Stimulated activated naive B cell treated with anti-CD40 and anti-IgM and Interleukin-4, amounts not matched to agents 10 μg/mL and 1 μg/mL and 100 μg/mL, for 72 hours (primary cell): Measurements from ENCODE around the gene GNPTAB.
"Not testable (repeated sequence)": the region's sequence is repeated elsewhere in the genome, so short reads cannot be mapped to it uniquely, and the experiment has no call there.

ENCODE experiments used
- ATAC-seq, 2 donors: fragments of 150-1000 bp; cut with Tn5 transposase; replicated peaks; 2 replicates each; pipeline ENCODE4 v1.10.0; 2021; ENCODE audit warnings: moderate library complexity in 1 of 2
- DNase-seq: peaks from one replicate; pipeline ENCODE4 v3.0.0; 2021
- H3K27ac Mint-ChIP-seq: one replicate; pipeline ENCODE4 v1.8.0; 2022; ENCODE audit warnings: mild to moderate bottlenecking, mixed read lengths
- H3K27me3 Mint-ChIP-seq, 2 donors: one replicate each; pipeline ENCODE4 v1.8.0; 2022; ENCODE audit warnings: mixed read lengths in 2 of 2
- H3K36me3 Mint-ChIP-seq, 2 donors: one replicate each; pipeline ENCODE4 v1.8.0; 2022; ENCODE audit warnings: mixed read lengths in 2 of 2, mild to moderate bottlenecking in 1 of 2
- H3K4me1 Mint-ChIP-seq, 2 donors: one replicate each; pipeline ENCODE4 v1.8.0; 2022; ENCODE audit warnings: mixed read lengths in 2 of 2, mild to moderate bottlenecking in 1 of 2
- H3K4me3 Mint-ChIP-seq, 2 donors: one replicate each; pipeline ENCODE4 v1.8.0; 2022; ENCODE audit warnings: mild to moderate bottlenecking in 2 of 2, mixed read lengths in 2 of 2, moderate library complexity in 1 of 2
- H3K9me3 Mint-ChIP-seq, 2 donors: one replicate each; pipeline ENCODE4 v1.8.0; 2022; ENCODE audit warnings: mixed read lengths in 2 of 2, mild to moderate bottlenecking in 1 of 2

Gene GNPTAB

DNA sequence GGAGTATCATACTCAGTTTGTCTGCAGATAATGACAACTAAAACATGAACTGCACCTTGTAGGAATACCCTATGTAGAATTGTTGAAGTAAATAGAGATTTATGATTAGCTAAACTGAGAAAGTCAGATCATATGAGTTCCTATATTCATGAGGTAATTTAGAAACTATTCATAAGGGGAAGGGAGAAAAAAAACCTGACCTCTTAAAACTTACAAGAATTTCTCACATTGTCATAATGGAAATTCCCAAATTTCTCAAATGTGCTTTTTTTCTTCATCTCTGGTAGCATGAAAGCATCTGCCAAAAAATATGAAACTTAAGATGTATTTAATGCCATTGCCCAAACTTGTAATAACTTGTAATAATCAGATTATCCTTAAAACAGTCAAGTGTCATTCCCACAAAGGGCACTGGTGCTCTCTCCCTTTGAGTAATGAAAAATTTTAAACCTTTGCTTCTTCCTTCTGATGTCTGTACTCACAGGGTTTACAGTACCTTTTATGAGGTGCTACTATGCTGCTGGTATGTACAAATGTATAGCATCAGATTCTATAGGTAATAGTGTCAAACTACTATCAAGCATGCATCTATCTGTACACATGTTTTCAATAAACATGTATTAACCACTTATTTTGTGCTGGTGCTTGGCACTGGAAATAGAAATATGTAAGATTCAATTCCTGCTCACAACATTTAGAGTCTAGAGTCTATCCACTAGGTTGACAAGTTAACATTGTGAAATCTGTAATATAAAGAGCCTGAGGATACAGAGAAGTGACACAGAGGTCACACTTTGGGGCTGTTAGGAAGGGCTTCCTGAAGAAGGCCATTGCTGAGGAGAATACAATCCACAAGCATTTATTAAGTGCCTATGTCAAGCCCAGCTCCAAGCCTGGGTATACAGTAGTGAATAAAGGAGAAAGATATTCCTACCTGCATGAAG lies 29.2 kb upstream of the GNPTAB start:
- ATAC-seq: peak; percentile 70 to 71
- H3K9me3 Mint-ChIP-seq: peaks cover under 1 to 7% of the 10 kb centered on the region in 2 donors
- H3K4me1 Mint-ChIP-seq: peaks cover 30 to 36% of the 10 kb centered on the region in 2 donors
- H3K36me3 Mint-ChIP-seq: peaks cover 4 to 7% of the 10 kb centered on the region in 2 donors
- DNase-seq: no peak
- H3K27ac Mint-ChIP-seq: peak overlapping the region; percentile 85
- H3K4me3 Mint-ChIP-seq: peak overlapping the region in 1 of 2 donors; percentile 13
- H3K27me3 Mint-ChIP-seq: peaks cover 2 to 3% of the 10 kb centered on the region in 2 donors

DNA sequence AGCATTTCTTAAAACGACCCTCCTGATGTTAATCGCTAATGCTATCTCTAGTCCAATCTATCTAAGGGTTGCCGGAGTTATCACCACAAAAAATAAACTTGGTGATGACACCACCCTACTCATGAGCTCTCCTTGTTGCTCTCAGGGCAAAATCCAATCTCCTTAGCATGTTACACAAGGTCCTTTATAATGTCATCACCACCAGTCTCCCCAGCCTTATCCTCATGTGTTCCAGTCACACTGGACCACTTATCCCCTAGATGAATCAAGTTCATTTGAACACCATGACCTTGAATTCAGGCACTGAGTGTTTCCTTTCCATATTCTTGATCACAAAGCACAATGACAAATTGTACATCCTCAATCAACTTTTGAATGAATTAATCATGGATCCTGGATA lies 27.6 kb upstream of the GNPTAB start:
- H3K9me3 Mint-ChIP-seq: peaks cover 3 to 5% of the 10 kb centered on the region in 2 donors
- DNase-seq (no peak), ATAC-seq (no peak)
- H3K4me3 Mint-ChIP-seq: no peak overlapping the region
- H3K27ac Mint-ChIP-seq: no peak overlapping the region
- H3K4me1 Mint-ChIP-seq: peaks cover 39 to 46% of the 10 kb centered on the region in 2 donors
- no peaks in the 10 kb centered on the region for H3K27me3 Mint-ChIP-seq
- H3K36me3 Mint-ChIP-seq: peaks cover 3 to 5% of the 10 kb centered on the region in 2 donors

DNA sequence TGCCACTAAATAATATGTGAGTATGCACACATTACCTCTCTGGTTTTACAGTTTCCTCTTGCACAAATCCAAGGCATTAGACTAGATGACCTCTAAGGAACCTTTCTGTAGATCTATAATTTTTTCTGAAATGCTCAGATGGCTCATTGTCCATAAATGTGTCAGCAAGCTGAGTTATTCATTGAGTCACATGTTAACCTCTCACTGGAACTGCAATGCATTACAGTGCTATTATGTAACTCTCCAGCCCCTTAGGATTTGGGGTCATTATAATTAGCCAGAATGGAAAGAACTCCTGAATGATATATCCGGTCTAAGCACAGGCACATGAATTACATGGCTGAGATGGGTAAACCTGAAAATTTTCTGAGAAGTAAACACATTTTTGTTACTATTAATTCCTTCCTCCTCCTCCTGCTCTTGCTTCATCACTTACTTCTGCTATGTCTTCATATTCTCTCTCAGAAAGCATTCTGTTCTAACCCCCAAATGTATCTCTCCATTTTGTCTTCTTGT lies 26.3 kb upstream of the GNPTAB start:
- Mint-ChIP-seq H3K9me3 (peaks cover 3 to 5% of the 10 kb centered on the region in 2 donors), H3K27ac (no peak overlapping the region), H3K36me3 (peaks cover 3 to 5% of the 10 kb centered on the region in 2 donors), H3K4me3 (no peak overlapping the region), H3K27me3 (no peaks in the 10 kb centered on the region), H3K4me1 (peaks cover 36 to 46% of the 10 kb centered on the region in 2 donors)
- peak in 1 of 2 donors; percentile 26 for ATAC-seq
- no peak for DNase-seq

DNA sequence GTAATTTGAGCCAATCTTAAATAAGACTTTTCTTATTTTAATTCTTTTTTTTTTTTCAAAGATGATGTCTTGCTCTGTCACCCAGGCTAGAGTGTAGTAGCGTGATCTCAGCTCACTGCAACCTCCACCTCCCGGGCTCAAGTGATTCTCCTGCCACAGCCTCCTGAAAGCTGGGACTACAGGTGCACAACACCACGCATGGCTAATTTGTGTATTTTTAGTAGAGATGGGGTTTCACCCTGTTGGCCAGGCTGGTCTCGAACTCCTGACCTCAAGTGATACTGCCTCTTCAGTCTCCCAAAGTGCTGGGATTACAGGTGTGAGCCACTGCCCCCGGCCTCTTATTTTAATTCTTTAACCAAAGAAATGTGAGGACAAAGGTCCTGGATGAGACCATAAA lies 25.9 kb upstream of the GNPTAB start:
- H3K36me3 Mint-ChIP-seq, H3K9me3 Mint-ChIP-seq, DNase-seq, H3K27me3 Mint-ChIP-seq, H3K4me3 Mint-ChIP-seq, ATAC-seq: not testable (repeated sequence)
- Mint-ChIP-seq H3K27ac (peak overlapping the region; percentile 14), H3K4me1 (peaks cover 36 to 46% of the 10 kb centered on the region in 2 donors)

DNA sequence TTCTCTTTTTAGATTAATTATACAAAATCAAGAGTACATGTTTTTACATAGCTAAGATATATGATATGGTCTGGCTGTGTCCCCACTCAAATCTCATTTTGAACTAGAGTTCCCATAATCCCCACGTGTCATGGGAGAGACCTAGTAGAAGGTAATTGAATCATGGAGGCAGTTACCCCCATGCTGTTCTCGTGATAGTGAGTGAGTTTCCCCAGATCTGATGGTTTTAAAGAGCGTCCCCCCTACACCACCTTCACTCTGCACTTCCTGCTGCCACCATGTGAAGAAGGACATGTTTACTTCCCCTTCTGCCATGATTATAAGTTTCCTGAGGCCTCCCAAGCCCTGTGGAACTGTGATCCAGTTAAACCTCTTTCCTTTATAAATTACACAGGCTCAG lies 25.2 kb upstream of the GNPTAB start:
- peaks cover 3 to 5% of the 10 kb centered on the region in 2 donors for H3K36me3 Mint-ChIP-seq
- peaks cover 39 to 48% of the 10 kb centered on the region in 2 donors for H3K4me1 Mint-ChIP-seq
- peaks cover 3 to 5% of the 10 kb centered on the region in 2 donors for H3K9me3 Mint-ChIP-seq
- ATAC-seq (no peak), DNase-seq (no peak)
- no peak overlapping the region for H3K4me3 Mint-ChIP-seq
- no peaks in the 10 kb centered on the region for H3K27me3 Mint-ChIP-seq
- H3K27ac Mint-ChIP-seq: peak overlapping the region; percentile 1

DNA sequence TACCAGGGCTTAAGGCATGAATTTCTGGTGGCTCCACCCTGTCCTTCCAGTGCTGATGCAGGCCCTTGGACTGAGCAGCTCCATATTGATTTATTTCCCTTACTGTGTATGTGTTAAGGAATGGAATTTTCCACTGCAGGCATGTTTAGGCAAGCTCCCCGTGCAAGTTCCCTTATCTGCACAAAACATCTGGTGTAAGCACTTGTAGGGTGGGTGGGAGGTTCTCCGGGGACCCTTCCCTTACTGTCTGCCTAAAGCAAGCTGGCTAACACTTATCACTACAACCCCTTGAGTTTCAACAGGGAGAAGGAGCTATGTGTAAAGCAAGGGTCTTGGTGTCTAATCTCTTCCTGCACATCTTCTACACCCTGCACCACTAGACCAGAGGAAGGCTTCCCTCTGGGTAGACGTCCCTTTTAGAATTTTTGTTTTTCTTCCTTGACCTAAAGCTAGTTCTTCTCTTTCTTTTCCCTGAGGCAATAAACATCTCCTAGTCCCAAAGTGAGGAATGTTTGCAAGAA lies 24.7 kb upstream of the GNPTAB start:
- ATAC-seq (peak; percentile 8), DNase-seq (no peak)
- no peaks in the 10 kb centered on the region for H3K27me3 Mint-ChIP-seq
- H3K4me1 Mint-ChIP-seq: peaks cover 39 to 48% of the 10 kb centered on the region in 2 donors
- H3K4me3 Mint-ChIP-seq: no peak overlapping the region
- peaks cover 3 to 5% of the 10 kb centered on the region in 2 donors for H3K36me3 Mint-ChIP-seq
- H3K9me3 Mint-ChIP-seq: peaks cover 3 to 5% of the 10 kb centered on the region in 2 donors
- peak overlapping the region; percentile 78 for H3K27ac Mint-ChIP-seq

DNA sequence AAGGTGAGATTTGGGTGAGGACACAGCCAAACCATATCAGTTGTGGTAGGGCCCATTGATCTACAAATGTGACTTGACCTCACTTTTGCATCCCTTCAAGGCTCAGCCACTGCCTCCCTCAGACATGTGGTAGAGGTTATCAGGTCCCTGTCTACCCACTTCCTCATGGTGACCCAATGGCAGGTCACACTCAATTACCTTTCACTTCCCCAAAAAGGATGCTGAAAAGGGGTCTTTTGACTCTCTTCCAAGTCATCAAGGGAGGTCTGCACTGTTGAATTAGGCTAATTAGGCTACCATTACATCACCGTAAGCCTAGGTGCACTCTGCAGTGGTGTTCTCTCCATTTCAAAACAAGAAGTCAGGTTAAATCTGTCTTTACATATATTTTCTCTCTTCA lies 24.0 kb upstream of the GNPTAB start:
- peak overlapping the region; percentile 78 for H3K27ac Mint-ChIP-seq
- H3K27me3 Mint-ChIP-seq: no peaks in the 10 kb centered on the region
- peaks cover 3 to 5% of the 10 kb centered on the region in 2 donors for H3K36me3 Mint-ChIP-seq
- H3K9me3 Mint-ChIP-seq: peaks cover 3 to 5% of the 10 kb centered on the region in 2 donors
- H3K4me3 Mint-ChIP-seq: peak overlapping the region; percentile 2 to 14
- DNase-seq (peak; percentile 65), ATAC-seq (peak; percentile 84 to 90)
- H3K4me1 Mint-ChIP-seq: peaks cover 35 to 48% of the 10 kb centered on the region in 2 donors

DNA sequence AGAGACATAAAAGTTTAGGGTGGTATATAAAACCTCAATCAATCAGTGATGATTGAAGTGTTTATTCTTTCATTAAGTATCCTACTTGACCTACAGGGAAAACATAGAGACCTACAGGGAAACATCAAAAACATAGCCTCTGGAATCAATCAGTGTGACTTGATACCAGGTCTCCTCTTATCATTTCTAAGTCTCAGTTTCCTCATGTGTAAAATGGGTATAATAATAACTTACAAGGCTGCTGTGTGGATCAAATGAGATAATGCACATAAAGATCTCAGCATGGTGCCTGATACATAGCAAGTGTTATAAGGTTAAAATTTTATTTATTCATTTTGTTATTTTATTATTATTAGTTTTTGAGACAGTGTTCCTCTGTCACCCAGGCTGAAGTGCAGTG lies 22.2 kb upstream of the GNPTAB start:
- Mint-ChIP-seq H3K4me3 (no peak overlapping the region), H3K27ac (no peak overlapping the region), H3K27me3 (no peaks in the 10 kb centered on the region), H3K9me3 (peaks cover 3 to 5% of the 10 kb centered on the region in 2 donors), H3K36me3 (peaks cover 3 to 5% of the 10 kb centered on the region in 2 donors), H3K4me1 (peaks cover 30 to 39% of the 10 kb centered on the region in 2 donors)
- ATAC-seq (no peak), DNase-seq (no peak)

DNA sequence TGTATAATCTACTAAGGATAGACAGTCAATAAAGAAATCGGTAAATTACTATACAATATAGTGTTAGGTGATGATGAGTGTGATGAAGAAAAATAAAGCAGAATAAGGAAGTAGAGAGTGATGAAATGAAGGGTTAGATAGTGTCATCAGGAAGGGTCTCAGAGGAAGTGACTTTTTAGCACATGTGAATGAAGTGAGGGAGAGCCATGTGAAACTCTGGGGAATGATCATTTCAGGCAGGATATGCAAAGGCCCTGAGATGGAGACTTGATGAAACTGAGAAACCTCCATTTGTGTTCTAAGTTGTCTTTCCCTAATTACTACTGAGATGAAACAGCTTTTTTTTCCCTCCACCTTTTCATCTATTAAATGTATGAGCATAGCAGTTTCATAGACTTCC lies 19.4 kb upstream of the GNPTAB start:
- ATAC-seq (peak; percentile 21 to 32), DNase-seq (no peak)
- peaks cover 22 to 28% of the 10 kb centered on the region in 2 donors for H3K4me1 Mint-ChIP-seq
- no peak overlapping the region for H3K27ac Mint-ChIP-seq
- H3K9me3 Mint-ChIP-seq: peaks cover 0 to 3% of the 10 kb centered on the region in 2 donors
- no peaks in the 10 kb centered on the region for H3K36me3 Mint-ChIP-seq
- no peak overlapping the region for H3K4me3 Mint-ChIP-seq
- H3K27me3 Mint-ChIP-seq: no peaks in the 10 kb centered on the region

DNA sequence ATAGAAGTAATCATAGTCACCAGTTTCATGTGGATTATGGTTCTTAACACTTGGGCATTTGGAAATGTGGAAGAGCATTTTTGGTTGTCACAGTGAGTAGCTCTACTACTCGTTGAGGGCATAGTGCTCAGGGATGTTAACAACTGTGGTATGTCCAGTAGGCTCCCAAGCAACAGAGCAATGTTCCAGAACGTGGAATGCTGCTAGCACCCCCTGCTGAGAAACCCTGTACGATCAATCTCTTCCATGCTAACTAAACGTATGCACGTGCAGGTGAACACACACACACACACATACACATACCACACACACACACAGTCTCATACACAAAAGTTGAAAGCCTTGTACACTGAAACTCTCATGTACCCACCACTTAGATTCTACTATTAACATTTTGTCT lies 16.6 kb upstream of the GNPTAB start:
- H3K9me3 Mint-ChIP-seq: no peaks in the 10 kb centered on the region
- no peak overlapping the region for H3K27ac Mint-ChIP-seq
- ATAC-seq (no peak), DNase-seq (no peak)
- peaks cover 10 to 16% of the 10 kb centered on the region in 2 donors for H3K4me1 Mint-ChIP-seq
- H3K4me3 Mint-ChIP-seq: no peak overlapping the region
- no peaks in the 10 kb centered on the region for H3K27me3 Mint-ChIP-seq
- H3K36me3 Mint-ChIP-seq: no peaks in the 10 kb centered on the region

DNA sequence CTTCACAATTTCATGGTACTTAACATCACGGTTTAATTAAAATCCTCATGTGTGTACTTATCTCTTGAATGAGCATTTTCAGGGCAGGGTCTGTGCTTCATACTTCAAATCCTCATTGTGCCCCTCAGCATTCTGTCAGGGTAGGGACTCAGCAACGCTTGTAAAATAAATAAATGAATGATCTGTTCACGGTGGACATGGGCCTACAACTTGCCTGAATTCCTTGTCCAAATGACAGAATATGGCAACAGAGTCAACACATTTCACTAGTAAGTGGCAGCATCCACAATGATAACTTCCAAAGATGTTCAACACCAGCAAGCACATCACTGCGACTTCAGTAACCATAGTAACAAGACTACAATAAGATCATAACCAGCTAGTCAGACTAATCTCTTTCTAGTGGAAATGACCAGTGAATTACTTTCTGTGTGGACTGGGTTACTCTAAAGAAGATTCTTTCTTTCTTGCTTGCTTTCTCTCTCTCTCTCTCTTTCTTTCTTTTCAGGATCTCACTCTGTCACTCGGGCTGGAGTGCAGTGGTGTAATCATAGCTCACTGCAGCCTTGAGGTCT lies 14.5 kb upstream of the GNPTAB start:
- ATAC-seq: no peak
- Mint-ChIP-seq H3K4me3 (no peak overlapping the region), H3K4me1 (peaks cover 3 to 4% of the 10 kb centered on the region in 2 donors), H3K27ac (no peak overlapping the region), H3K9me3 (no peaks in the 10 kb centered on the region), H3K27me3 (peaks cover 0 to 8% of the 10 kb centered on the region in 2 donors), H3K36me3 (no peaks in the 10 kb centered on the region)
- no peak for DNase-seq

DNA sequence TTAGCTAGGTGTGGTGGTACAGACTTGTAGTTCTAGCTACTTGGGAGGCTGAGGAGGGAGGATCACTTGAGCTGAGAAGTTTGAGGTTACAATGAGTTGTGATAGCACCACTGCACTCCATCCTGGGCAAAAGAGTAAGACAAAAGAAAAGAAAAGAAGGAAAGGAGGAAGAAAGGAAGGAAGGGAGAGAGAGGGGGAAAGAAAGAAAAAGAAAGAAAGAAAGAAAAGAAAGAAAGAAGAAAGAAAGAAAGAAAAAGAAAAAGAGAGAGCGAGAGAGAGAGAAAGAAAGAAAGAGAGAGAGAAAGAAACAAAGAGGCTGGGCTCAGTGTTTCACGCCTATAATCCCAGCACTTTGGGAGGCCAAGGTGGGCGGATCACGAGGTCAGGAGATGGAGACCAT lies 10.3 kb upstream of the GNPTAB start:
- ATAC-seq (no peak), DNase-seq (no peak)
- Mint-ChIP-seq H3K9me3 (no peaks in the 10 kb centered on the region), H3K4me3 (no peak overlapping the region), H3K27ac (peak overlapping the region; percentile 34), H3K4me1 (peaks cover 11 to 24% of the 10 kb centered on the region in 2 donors), H3K36me3 (no peaks in the 10 kb centered on the region), H3K27me3 (peaks cover 0 to 8% of the 10 kb centered on the region in 2 donors)

DNA sequence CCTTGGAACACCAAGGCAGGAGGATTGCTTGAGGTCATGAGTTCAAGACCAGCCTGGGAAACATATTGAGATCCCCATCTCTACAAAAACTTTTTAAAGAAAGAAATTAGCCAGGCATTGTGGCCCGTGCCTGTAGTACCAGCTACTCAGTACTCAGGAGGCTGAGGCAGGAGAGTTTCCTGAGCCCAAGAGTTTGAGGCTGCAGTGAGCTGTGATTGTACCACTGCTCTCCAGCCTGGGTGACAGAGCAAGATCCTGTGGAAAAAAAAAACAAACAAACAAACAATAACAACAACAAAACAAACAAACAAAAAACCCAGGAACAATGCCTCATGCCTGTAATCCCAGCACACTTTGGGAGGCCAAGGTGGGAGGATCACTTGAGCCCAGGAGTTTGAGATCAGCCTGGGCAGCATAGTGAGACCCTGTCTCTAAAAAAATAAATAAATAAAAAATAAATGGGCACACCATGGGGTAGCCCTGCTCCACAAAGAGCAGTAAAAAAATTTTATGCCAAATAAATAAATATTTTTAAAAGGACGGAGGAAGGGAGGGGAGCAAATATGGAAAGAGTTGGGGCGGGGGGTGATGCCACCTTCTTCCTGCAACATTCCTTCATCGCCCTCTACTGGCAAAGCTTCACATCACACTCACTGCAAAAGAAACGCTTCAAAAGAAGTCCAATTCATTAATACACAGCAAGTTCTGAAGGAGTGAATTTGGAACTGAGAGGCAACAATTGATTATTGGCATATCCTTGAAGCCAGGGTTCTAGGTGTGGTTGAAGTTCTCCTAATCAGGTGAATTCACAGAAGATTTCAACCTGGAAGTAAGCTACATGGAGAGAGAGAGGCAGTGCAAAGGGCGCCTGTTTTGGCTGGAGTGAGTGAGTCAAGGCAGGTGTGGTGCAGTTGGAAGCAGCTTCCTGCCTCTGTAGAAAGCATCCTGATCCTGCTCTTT lies 8.8 kb upstream of the GNPTAB start:
- peak overlapping the region in 1 of 2 donors; percentile 17 for H3K4me3 Mint-ChIP-seq
- DNase-seq: peak; percentile 36
- no peaks in the 10 kb centered on the region for H3K36me3 Mint-ChIP-seq
- peaks cover 0 to 8% of the 10 kb centered on the region in 2 donors for H3K27me3 Mint-ChIP-seq
- peaks cover 11 to 24% of the 10 kb centered on the region in 2 donors for H3K4me1 Mint-ChIP-seq
- H3K27ac Mint-ChIP-seq: peak overlapping the region; percentile 43
- peak; percentile 50 to 59 for ATAC-seq
- H3K9me3 Mint-ChIP-seq: no peaks in the 10 kb centered on the region
